Loucy (cell line): ENCODE data around the gene SH2D5.

Experiments
- CTCF ChIP-seq: fragments of 200-600 bp; sonication (generic); conservative IDR thresholded peaks from 2 replicates; pipeline ENCODE4 v1.5.1; 2014; ENCODE audit warnings: mild to moderate bottlenecking, antibody characterized with exemption, low read length
- EZH2phosphoT487 ChIP-seq: fragments of 200-600 bp; IDR thresholded peaks from 2 replicates; pipeline ENCODE4 v1.6.1; 2018; ENCODE audit warnings: antibody characterized with exemption, mild to moderate bottlenecking, moderate library complexity, borderline replicate concordance

DNA sequence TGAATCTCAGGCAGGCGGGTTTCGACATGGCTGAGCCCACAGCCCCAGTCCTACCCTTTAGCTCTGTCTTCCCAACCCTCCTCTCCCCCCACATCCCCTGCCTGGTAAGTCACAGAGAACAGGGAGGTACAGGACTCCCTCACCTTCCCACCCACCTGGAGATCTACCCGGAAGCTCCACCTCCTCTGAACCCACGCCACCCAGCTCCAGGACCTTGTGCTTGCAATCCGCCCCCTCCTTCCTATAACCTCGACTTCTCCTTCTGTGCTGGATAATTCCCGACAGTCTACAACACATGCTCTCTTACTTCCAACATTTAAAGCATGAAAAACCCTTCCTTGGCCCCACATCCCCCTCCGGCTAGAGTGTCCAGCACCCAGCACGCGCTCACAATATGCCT, 37.0 kb downstream of the SH2D5 start:
- TF ChIP-seq CTCF (no peak), EZH2phosphoT487 (no peak)
